Lower leg skin (tissue), 3 donors: ENCODE results near the gene ATXN7L3.

Source experiments
- CTCF ChIP-seq, 3 donors: fragments of 450-650 bp; IDR thresholded peaks; one replicate each; pipeline ENCODE4 v1.5.1; 2016; ENCODE audit warnings: antibody characterized with exemption in 3 of 3, mild to moderate bottlenecking in 3 of 3, moderate library complexity in 2 of 3
- POLR2A ChIP-seq, 2 donors: fragments of 450-650 bp; IDR thresholded peaks; one replicate each; pipeline ENCODE4 v1.6.1; 2016 to 2017; ENCODE audit warnings: antibody characterized with exemption in 2 of 2, mild to moderate bottlenecking in 1 of 2, moderate library complexity in 1 of 2

GRCh38 chr17:44219108-44219615 lies 19.5 kb upstream of the ATXN7L3 start:
- TF ChIP-seq CTCF (IDR thresholded peaks at IDR 0.05): no peak
- TF ChIP-seq POLR2A (IDR thresholded peaks at IDR 0.05): no peak
